Measurements from ENCODE around the gene CALN1. TPM values are rescaled to one million over a fixed set of nuclear protein-coding genes. Genes with fewer than 3 reads are reported as not detected.

The CALN1 gene
- total and polyA plus RNA-seq, 2 of the 8 experiments (the other 6 are each of a cell fraction or from before 2014, with no cell fraction given), result 6.4 to 15.2 TPM

DNA sequence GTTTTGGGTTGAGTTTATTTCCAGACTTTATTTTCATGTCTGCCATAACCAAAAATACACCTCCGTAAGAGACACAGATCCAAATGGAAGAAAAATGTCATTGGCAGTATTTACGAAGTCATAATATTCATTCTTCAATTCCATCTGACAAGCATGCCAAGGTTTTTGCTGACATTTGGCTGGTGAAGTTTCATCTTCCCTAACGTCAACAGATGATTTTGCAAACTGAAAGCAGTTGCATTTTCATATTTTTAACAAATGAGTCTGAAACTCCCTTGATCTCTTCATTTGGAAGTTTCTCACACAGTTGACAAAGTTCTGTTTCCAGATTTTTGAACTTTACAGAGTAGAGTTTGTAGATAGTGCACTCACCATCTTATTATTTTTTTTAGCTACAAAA, 114.5 kb downstream of the CALN1 start:
- Histone ChIP-seq H3K9me3 (ENCODE audit: insufficient read depth in 2 of 2, low read depth in 1 of 2, low read length in 1 of 2) (no peaks in the 10 kb centered on the region), H2AFZ (ENCODE audit: low read length) (no peak overlapping the region), H3K79me2 (ENCODE audit: control insufficient read depth in 1 of 2, insufficient read depth in 2 of 2, low read length in 2 of 2) (no peaks in the 10 kb centered on the region), H4K8ac (ENCODE audit: extremely low read depth, insufficient read depth, low read length) (no peak overlapping the region), H2BK20ac (ENCODE audit: low read length) (no peak overlapping the region), H4K91ac (replicated peaks; ENCODE audit: insufficient read length, low read length) (no peak overlapping the region), H2BK5ac (ENCODE audit: low read depth, low read length) (no peak overlapping the region), H3K23me2 (ENCODE audit: low read depth, low read length) (no peaks in the 10 kb centered on the region), H3K79me1 (ENCODE audit: low read depth, low read length) (0 out of 2 replicates have a peak, but pooled peaks cover 2% of the 10 kb centered on the region), H3K18ac (ENCODE audit: extremely low read depth, low read length) (no peak overlapping the region), H2BK15ac (ENCODE audit: low read length) (no peak overlapping the region), H3K4me2 (ENCODE audit: insufficient read depth in 1 of 2, low read depth in 2 of 2, low read length in 2 of 2) (no peak overlapping the region), H2BK120ac (replicated peaks; ENCODE audit: low read depth, low read length) (no peak overlapping the region), H4K5ac (ENCODE audit: insufficient read length, low read depth, low read length) (no peak overlapping the region), H4K20me1 (replicated peaks in 1 of 2; ENCODE audit: control insufficient read depth in 1 of 2, insufficient read depth in 2 of 2, low read length in 2 of 2) (no peaks in the 10 kb centered on the region), H3K56ac (replicated peaks; ENCODE audit: insufficient read length, low read depth, low read length) (no peak overlapping the region), H3K4me1 (replicated peaks in 1 of 4; ENCODE audit: control insufficient read depth in 3 of 4, insufficient read depth in 4 of 4, low read length in 3 of 4) (peaks cover 0 to 4% (median 0%) of the 10 kb centered on the region in 4 experiments; a peak in 1 of 7 replicates), H3K36me3 (ENCODE audit: control insufficient read depth in 2 of 4, insufficient read depth in 4 of 4, low read length in 3 of 4) (no peaks in the 10 kb centered on the region; a peak in 2 of 8 replicates), H3K14ac (ENCODE audit: insufficient read length) (no peak overlapping the region), H3K4me3 (ENCODE audit: extremely low read depth in 1 of 4, insufficient read depth in 2 of 4, low read depth in 3 of 4, low read length in 4 of 4) (no peak overlapping the region), H3K4ac (replicated peaks; ENCODE audit: insufficient read length, low read depth, low read length) (no peak overlapping the region), H3K27ac (ENCODE audit: low read depth, low read length) (no peak overlapping the region), H3K23ac (ENCODE audit: insufficient read length) (no peak overlapping the region), H2BK12ac (ENCODE audit: low read depth, low read length) (no peak overlapping the region), H3K27me3 (replicated peaks in 1 of 4; ENCODE audit: control insufficient read depth in 3 of 4, extremely low read depth in 1 of 4, insufficient read depth in 3 of 4, low read length in 3 of 4) (no peaks in the 10 kb centered on the region), H3K9ac (replicated peaks in 1 of 4; ENCODE audit: extremely low read depth in 1 of 4, low read depth in 3 of 4, low read length in 3 of 4) (no peak overlapping the region), H2AK5ac (ENCODE audit: low read depth, low read length) (no peak overlapping the region)
- DNase-seq (ENCODE audit: low read depth in 1 of 2, low spot score in 2 of 2), result no peak
- FAIRE-seq, result no peak
- 96% methylated on average over 3 of the region's 3 CpGs; no CpG with 5 or more reads in 1 of the 2 experiments for WGBS, 2 experiments (ENCODE audit: extremely low coverage in 1 of 2, insufficient coverage in 1 of 2, insufficient read length in 1 of 2, insufficient replicate concordance in 2 of 2, low coverage in 1 of 2, low lambda C conversion rate in 2 of 2, missing lambda C conversion rate in 1 of 2)
- CTCF ChIA-PET (ENCODE audit: partially characterized antibody), result no interaction called here
- POLR2A ChIA-PET (ENCODE audit: partially characterized antibody), result no interaction called here
- no peak for TF ChIP-seq CHD2 (IDR thresholded peaks at IDR 0.05; ENCODE audit: low read length)

Data from H1 (cell line).